Effector memory CD4-positive, alpha-beta T cell (primary cell): Measurements from ENCODE around the gene TCERG1L.

Experiments
- DNase-seq, 3 donors: peaks; one replicate each; pipeline ENCODE4 v3.0.0-alpha.2; 2020
- H3K27ac ChIP-seq: 2 replicates; pipeline ENCODE4 v1.7.0; 2013; ENCODE audit warnings: mild to moderate bottlenecking, low read length, moderate library complexity; ENCODE audit not compliant: insufficient read depth, poor library complexity, severe bottlenecking
- H3K27me3 ChIP-seq: replicated peaks from 2 replicates; pipeline ENCODE4 v1.7.0; 2013; ENCODE audit warnings: mild to moderate bottlenecking, low read length; ENCODE audit not compliant: insufficient read depth, control insufficient read depth, poor library complexity, severe bottlenecking
- H3K36me3 ChIP-seq: 2 replicates; pipeline ENCODE4 v1.7.0; 2013; ENCODE audit warnings: mild to moderate bottlenecking, low read length, moderate library complexity; ENCODE audit not compliant: control insufficient read depth, insufficient read depth
- H3K4me1 ChIP-seq: 2 replicates; pipeline ENCODE4 v1.7.0; 2013; ENCODE audit warnings: low read length, mild to moderate bottlenecking; ENCODE audit not compliant: control insufficient read depth, insufficient read depth, poor library complexity, severe bottlenecking
- H3K4me3 ChIP-seq: 2 replicates; pipeline ENCODE4 v1.7.0; 2013; ENCODE audit warnings: low read length, low read depth, mild to moderate bottlenecking; ENCODE audit not compliant: insufficient read depth, poor library complexity, severe bottlenecking
- H3K9me3 ChIP-seq: 2 replicates; pipeline ENCODE4 v1.7.0; 2013; ENCODE audit warnings: mild to moderate bottlenecking, low read length, moderate library complexity; ENCODE audit not compliant: control insufficient read depth
- total RNA-seq, 3 donors: gene quantifications; one replicate each; lab custom pipeline; 2026; lab: John Stamatoyannopoulos, UW

Gene TCERG1L, protein sequence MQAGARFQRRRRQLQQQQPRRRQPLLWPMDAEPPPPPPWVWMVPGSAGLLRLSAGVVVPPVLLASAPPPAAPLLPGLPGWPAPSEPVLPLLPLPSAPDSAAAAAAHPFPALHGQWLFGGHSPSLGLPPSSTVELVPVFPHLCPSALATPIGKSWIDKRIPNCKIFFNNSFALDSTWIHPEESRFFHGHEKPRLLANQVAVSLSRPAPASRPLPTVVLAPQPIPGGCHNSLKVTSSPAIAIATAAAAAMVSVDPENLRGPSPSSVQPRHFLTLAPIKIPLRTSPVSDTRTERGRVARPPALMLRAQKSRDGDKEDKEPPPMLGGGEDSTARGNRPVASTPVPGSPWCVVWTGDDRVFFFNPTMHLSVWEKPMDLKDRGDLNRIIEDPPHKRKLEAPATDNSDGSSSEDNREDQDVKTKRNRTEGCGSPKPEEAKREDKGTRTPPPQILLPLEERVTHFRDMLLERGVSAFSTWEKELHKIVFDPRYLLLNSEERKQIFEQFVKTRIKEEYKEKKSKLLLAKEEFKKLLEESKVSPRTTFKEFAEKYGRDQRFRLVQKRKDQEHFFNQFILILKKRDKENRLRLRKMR
- total RNA-seq, result 0 to 0.39 (median 0.17) reads per million in 3 donors

DNA sequence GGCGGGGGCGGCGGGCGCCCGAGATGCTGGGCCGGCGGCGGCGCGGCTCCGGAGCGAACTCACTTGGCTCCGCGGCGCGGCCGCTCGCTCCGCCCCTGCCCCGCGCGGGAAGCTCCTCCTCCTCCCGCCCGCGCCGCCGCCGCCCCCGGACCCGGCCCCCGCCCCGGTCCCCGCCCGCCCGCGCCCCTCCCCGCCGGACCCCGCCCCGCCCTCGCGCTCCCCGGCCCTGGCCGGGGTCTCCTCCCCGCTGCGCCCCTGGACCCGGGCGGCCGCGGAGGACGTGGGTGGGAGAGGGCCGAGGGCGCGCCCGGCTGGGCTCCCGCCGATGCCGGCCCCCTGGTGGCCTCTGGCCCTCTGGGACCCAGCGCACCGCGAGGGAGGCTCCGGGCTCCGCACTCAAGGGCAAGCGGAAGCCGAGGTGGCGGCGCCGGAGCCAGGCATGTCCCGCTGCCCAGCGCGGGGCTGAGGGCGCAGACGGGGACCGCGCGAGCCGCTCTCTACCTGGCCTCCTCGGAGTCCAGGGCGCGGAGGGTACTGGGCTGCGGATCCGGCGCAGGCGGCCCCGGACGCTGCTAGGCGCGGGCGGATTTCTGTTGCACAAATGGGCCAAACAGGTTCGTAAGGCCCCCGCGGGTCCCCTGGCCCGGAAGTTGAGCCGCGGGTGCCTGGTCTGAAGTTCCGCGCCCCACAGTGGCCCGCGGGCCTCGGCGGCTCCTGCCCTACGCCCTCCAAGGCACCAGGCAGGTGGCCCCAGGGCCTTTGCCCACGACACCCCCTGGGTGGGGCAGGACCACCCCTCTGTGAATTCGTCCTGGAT is at the start of gene TCERG1L:
TCERG1L (minus strand) TSS at position 61 of the 817 bp plus-strand sequence. CDS start 86 bp downstream, outside the sequence.
- no peaks in the 10 kb centered on the region for H3K36me3 ChIP-seq
- no peaks in the 10 kb centered on the region for H3K4me1 ChIP-seq
- H3K4me3 ChIP-seq, result no peak within 1 kb of the TSS
- no peaks in the 10 kb centered on the region for H3K9me3 ChIP-seq
- no peak within 1 kb of the TSS for H3K27ac ChIP-seq
- DNase-seq, result no peak
- peaks cover 11% of the 10 kb centered on the region for H3K27me3 ChIP-seq

DNA sequence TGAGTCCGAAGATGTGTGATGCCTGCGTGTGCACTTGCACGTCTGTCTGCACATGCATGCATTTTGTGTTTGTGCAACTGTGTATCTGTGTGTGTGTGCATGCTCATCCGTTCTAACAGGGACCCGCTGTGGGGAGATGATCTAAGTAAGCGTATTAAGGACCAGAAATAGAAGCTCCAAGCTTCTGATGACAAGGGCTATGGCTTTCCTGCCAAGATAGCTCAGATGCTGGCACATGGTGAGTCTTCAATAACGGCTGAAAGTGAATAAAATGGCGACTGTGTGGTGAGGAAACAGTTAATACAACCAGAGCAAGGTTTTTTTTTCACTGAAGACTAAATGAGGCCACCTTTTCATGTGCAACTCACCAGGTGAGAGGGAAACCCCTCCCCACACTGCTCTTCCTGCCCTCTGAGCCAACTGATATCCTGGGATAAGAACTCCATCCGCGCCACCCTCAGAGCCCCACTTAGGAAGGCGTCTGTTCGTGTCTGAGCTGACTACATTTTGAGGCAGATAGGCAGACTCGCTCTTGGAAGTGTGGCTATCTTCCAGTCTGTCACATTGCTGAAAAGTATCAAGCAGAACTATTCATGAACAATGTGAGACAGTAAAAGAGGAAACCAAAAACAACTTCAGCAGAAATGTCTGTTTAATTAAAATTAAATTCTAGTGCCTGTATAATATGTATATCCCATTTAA is 47.4 kb upstream of the TCERG1L start:
- H3K4me1 ChIP-seq, result no peaks in the 10 kb centered on the region

DNA sequence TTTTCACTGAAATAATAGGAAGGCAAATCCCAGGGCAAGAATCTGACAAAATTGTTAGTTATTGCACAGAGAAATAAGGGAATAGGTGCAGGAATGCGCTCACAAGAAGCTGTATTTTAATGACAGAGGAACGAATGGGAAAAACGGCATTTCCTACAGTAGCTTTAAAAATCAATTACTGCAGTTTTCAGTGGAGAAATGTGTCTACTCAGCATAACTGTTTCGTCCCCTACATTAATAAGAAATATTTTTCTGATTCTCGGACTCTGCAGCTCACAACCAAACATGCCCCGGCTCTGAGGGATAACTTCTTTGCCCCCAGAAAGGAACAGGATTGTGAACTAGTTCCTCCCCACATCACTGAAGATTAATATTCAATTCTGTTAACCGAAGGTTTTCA is 44.9 kb upstream of the TCERG1L start:
- Histone ChIP-seq H3K9me3 (no peaks in the 10 kb centered on the region), H3K4me3 (no peak overlapping the region), H3K36me3 (no peaks in the 10 kb centered on the region), H3K27ac (no peak overlapping the region), H3K27me3 (no peaks in the 10 kb centered on the region), H3K4me1 (no peaks in the 10 kb centered on the region)
- no peak for DNase-seq

More for the DNA sequence above, 47.4 kb upstream of the TCERG1L start:
- no peak for DNase-seq
- Histone ChIP-seq H3K4me3 (no peak overlapping the region), H3K27me3 (no peaks in the 10 kb centered on the region), H3K27ac (no peak overlapping the region), H3K36me3 (no peaks in the 10 kb centered on the region), H3K9me3 (no peaks in the 10 kb centered on the region)

- DNase-seq, result no peak
- no peaks in the 10 kb centered on the region for H3K27me3 ChIP-seq
- H3K27ac ChIP-seq, result no peak overlapping the region
- H3K36me3 ChIP-seq, result no peaks in the 10 kb centered on the region
- no peaks in the 10 kb centered on the region for H3K9me3 ChIP-seq
- H3K4me3 ChIP-seq, result no peak overlapping the region
- no peaks in the 10 kb centered on the region for H3K4me1 ChIP-seq
These were observed 44.4 kb upstream of the TCERG1L start for GRCh38 chr10:131355881-131356280.

DNA sequence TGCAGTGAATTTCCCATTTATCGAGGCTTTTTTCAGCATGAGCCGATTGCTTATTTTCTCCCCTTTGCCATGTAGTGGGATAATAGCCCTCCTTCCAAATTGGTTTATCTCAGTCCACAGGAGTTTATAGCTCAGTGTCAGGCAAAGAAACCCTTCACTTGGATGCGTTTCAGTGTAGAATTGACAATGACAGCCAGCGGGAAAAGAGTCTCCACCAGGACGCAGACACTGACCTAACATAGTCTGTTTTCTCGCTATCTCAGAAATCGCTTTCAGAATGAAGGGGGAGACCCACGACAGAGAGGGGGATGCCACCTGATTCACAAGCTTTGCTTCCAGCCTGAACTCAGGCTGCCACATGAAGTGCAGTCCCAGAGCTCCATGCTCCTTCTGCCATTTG is 43.5 kb upstream of the TCERG1L start:
- Histone ChIP-seq H3K4me1 (no peaks in the 10 kb centered on the region), H3K27ac (no peak overlapping the region), H3K27me3 (no peaks in the 10 kb centered on the region), H3K9me3 (no peaks in the 10 kb centered on the region), H3K36me3 (no peaks in the 10 kb centered on the region), H3K4me3 (no peak overlapping the region)
- no peak for DNase-seq

- no peak for DNase-seq
- H3K4me1 ChIP-seq, result no peaks in the 10 kb centered on the region
- no peaks in the 10 kb centered on the region for H3K36me3 ChIP-seq
- H3K27ac ChIP-seq, result no peak overlapping the region
- no peaks in the 10 kb centered on the region for H3K27me3 ChIP-seq
- no peak overlapping the region for H3K4me3 ChIP-seq
- H3K9me3 ChIP-seq, result no peaks in the 10 kb centered on the region
These were observed 42.9 kb upstream of the TCERG1L start for GRCh38 chr10:131354380-131354779.

DNA sequence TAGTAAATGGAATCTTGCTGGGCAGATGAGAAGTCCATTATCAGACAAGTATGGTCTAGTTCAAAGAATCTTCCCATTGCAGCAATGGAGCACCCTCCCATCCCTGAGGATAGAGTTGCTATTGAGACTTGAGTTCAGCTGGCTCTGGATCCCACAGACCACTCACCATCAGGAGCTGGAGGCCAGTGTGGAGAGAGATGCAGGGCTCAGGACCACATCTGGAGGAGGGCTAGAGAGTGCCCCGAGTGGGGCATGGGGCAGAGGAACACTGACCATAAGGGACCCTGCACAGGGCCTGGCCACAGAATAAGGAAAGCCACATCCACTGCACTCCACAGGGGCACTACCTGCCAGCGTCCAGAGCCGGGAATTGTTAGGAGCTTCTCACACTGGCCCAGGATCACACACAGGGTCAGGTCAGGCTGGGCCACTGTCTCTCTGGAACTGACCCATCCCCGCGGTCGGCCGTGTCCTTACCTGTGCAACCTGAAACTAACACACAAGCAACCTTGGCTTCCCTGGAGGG is 41.3 kb upstream of the TCERG1L start:
- Histone ChIP-seq H3K4me1 (no peaks in the 10 kb centered on the region), H3K9me3 (no peaks in the 10 kb centered on the region), H3K4me3 (no peak overlapping the region), H3K27ac (no peak overlapping the region), H3K36me3 (no peaks in the 10 kb centered on the region), H3K27me3 (no peaks in the 10 kb centered on the region)
- DNase-seq, result no peak

DNA sequence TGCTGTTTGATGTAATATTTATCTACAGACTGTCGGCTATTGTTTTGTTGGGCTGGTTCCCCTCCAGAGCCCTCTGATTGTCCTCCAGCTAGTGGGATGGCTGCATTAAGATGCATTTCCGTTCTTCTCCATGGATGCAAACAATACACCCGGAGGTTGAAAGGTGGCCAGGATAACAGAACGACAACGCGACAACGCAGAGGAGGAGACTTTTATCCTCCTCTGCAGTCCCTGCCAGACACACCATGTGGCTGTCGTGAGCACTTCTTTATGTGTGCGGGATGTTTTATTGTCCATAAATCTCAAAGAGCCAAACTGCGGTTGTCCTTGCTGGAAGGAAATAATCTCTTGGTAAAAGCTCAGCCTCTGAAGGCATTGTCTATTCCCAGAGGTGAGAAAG is 39.1 kb upstream of the TCERG1L start:
- no peaks in the 10 kb centered on the region for H3K27me3 ChIP-seq
- H3K4me1 ChIP-seq, result no peaks in the 10 kb centered on the region
- no peaks in the 10 kb centered on the region for H3K9me3 ChIP-seq
- H3K4me3 ChIP-seq, result no peak overlapping the region
- DNase-seq, result no peak
- no peak overlapping the region for H3K27ac ChIP-seq
- H3K36me3 ChIP-seq, result no peaks in the 10 kb centered on the region

DNA sequence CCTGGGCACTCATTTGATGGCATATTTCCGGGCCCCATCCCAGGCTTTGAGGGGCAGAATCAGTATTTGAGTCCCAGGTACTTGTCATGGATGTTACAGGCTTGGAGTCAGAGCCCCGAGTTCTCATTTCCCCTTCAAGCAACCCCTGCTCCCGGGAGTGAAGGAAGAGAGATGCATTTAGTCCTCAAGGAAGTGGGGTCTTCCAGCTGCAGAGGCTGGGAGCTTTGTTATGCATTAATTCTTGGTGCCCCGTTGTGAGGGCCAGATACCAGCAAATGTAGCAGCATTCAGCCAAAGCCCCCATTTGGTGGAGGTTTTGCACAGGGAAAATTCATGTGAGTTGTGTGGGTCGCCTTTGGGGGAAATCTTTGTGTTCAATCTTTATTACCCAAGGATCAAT is 38.7 kb upstream of the TCERG1L start:
- Histone ChIP-seq H3K27ac (no peak overlapping the region), H3K4me3 (no peak overlapping the region), H3K9me3 (no peaks in the 10 kb centered on the region), H3K36me3 (no peaks in the 10 kb centered on the region), H3K4me1 (no peaks in the 10 kb centered on the region), H3K27me3 (no peaks in the 10 kb centered on the region)
- DNase-seq, result no peak
